ENCODE results near the gene IARS2.

IARS2 gene

GRCh38 chr1:220076861-220077762 lies 16.8 kb upstream of the IARS2 start:
- no peak for TF ChIP-seq FOXP2 (optimal IDR thresholded peaks at IDR 0.05; ENCODE audit: borderline replicate concordance, extremely low read depth, extremely low read length, insufficient read depth)
- TF ChIP-seq TAF1 (IDR thresholded peaks at IDR 0.05; ENCODE audit: borderline replicate concordance, insufficient read depth, low read length) = no peak
- no peak for TF ChIP-seq SIN3A (IDR thresholded peaks at IDR 0.05; ENCODE audit: borderline replicate concordance, insufficient read depth, low read length)
- TF ChIP-seq POLR2AphosphoS5 (IDR thresholded peaks at IDR 0.05; ENCODE audit: low read depth, low read length) = no peak
- TF ChIP-seq, protein P1, sequence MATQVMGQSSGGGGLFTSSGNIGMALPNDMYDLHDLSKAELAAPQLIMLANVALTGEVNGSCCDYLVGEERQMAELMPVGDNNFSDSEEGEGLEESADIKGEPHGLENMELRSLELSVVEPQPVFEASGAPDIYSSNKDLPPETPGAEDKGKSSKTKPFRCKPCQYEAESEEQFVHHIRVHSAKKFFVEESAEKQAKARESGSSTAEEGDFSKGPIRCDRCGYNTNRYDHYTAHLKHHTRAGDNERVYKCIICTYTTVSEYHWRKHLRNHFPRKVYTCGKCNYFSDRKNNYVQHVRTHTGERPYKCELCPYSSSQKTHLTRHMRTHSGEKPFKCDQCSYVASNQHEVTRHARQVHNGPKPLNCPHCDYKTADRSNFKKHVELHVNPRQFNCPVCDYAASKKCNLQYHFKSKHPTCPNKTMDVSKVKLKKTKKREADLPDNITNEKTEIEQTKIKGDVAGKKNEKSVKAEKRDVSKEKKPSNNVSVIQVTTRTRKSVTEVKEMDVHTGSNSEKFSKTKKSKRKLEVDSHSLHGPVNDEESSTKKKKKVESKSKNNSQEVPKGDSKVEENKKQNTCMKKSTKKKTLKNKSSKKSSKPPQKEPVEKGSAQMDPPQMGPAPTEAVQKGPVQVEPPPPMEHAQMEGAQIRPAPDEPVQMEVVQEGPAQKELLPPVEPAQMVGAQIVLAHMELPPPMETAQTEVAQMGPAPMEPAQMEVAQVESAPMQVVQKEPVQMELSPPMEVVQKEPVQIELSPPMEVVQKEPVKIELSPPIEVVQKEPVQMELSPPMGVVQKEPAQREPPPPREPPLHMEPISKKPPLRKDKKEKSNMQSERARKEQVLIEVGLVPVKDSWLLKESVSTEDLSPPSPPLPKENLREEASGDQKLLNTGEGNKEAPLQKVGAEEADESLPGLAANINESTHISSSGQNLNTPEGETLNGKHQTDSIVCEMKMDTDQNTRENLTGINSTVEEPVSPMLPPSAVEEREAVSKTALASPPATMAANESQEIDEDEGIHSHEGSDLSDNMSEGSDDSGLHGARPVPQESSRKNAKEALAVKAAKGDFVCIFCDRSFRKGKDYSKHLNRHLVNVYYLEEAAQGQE (IDR thresholded peaks at IDR 0.05; ENCODE audit: insufficient read depth in 1 of 2, low read depth in 2 of 2, low read length in 2 of 2) = no peak

- TF ChIP-seq SIN3A (IDR thresholded peaks at IDR 0.05; ENCODE audit: borderline replicate concordance, insufficient read depth, low read length) (no peak), TAF1 (IDR thresholded peaks at IDR 0.05; ENCODE audit: borderline replicate concordance, insufficient read depth, low read length) (no peak), FOXP2 (optimal IDR thresholded peaks at IDR 0.05; ENCODE audit: borderline replicate concordance, extremely low read depth, extremely low read length, insufficient read depth) (no peak)
- TF ChIP-seq, protein P1 (IDR thresholded peaks at IDR 0.05; ENCODE audit: insufficient read depth in 1 of 2, low read depth in 2 of 2, low read length in 2 of 2) = no peak
These were observed 16.0 kb upstream of the IARS2 start for GRCh38 chr1:220077887-220078286.

DNA sequence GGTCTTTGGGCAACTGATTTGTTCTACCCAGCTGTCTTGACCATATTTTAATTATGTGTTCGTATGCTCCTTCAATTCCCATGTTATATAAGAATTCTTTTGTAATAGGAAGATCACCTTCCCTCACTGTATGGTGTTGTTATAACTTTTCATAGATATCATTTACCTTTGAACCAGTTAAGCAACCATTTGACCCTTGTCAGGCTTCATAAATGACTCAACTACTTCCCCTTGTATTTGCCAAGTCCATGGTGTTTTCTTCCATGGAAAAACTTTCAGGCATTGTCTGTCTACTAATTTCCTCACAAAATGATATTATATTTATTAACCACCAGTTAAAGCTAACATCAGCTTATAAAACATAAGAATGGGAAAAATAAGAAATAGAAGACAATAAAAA lies 9.5 kb upstream of the IARS2 start:
- no peak for TF ChIP-seq FOXP2 (optimal IDR thresholded peaks at IDR 0.05; ENCODE audit: borderline replicate concordance, extremely low read depth, extremely low read length, insufficient read depth)
- no peak for TF ChIP-seq POLR2AphosphoS5 (IDR thresholded peaks at IDR 0.05; ENCODE audit: low read depth, low read length)
- TF ChIP-seq, protein P1 (IDR thresholded peaks at IDR 0.05; ENCODE audit: insufficient read depth in 1 of 2, low read depth in 2 of 2, low read length in 2 of 2) = no peak
- no peak for TF ChIP-seq TAF1 (IDR thresholded peaks at IDR 0.05; ENCODE audit: borderline replicate concordance, insufficient read depth, low read length)
- no peak for TF ChIP-seq SIN3A (IDR thresholded peaks at IDR 0.05; ENCODE audit: borderline replicate concordance, insufficient read depth, low read length)

DNA sequence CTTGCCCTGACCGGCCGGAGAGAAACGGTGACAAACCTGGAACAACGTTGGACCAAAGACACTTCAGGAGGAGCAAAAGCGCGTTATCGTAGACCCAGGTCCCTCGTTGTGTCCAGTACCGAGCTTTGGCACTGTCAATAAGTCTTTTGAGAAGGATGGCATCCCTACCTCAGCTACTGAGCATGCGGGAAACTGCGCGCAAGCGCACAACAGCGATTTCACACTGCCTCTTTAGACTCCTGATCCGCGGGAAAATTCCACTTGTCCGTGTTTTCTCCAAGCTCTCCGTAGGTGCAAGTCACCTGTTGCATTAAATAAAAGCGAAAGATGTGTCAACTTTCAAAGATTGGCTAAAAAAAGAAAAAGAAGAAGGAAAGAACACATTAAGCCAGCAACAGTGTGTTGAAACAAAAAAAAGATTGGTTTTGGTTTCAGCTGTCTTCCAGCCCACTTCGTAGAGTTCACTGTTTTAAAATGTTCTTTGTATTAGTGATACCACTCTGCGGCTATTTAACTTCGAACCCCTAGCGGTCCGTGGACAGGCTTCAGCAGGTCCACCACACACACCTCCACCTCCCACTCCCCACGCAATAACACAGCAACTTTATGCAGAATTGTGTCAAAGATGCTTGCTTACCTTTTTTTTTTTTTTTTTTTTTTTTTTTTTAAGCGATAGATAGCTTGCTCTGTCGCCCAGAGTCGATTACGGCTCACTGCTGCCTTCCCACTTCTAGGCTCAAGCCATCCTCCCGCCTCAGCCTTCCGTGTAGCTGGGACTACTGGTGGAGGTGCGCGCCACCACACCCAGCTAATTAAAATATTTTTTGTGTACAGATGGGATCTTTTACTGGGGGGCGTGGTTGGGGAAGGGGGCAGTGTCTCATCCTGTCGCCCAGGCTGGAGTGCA lies 4.0 kb upstream of the IARS2 start, which contains the start of gene BPNT1:
Gene BPNT1 (minus strand): TSS at position 139 of the 907 bp plus-strand sequence. CDS start 9,942 bp downstream, outside the sequence.
- TF ChIP-seq, protein P1 (IDR thresholded peaks at IDR 0.05; ENCODE audit: insufficient read depth in 1 of 2, low read depth in 2 of 2, low read length in 2 of 2) = no peak
- TF ChIP-seq POLR2AphosphoS5 (IDR thresholded peaks at IDR 0.05; ENCODE audit: low read depth, low read length) = peak; percentile 95
- peak; percentile 76; the same call in 1 of the 2 replicates for TF ChIP-seq SIN3A (IDR thresholded peaks at IDR 0.05; ENCODE audit: borderline replicate concordance, insufficient read depth, low read length)
- TF ChIP-seq TAF1 (IDR thresholded peaks at IDR 0.05; ENCODE audit: borderline replicate concordance, insufficient read depth, low read length) = peak; percentile 92; the same call in 1 of the 2 replicates
- no peak for TF ChIP-seq FOXP2 (optimal IDR thresholded peaks at IDR 0.05; ENCODE audit: borderline replicate concordance, extremely low read depth, extremely low read length, insufficient read depth)
